K562 (cell line): ENCODE data around the gene VASH1. TPM values are rescaled to one million over a fixed set of nuclear protein-coding genes. Genes with fewer than 3 reads are reported as not detected.

Source experiments
- BRD9 ChIP-seq: fragments of 450-650 bp; IDR thresholded peaks from 2 replicates; pipeline ENCODE4 v1.6.1; 2018; ENCODE audit warnings: low read depth; ENCODE audit not compliant: partially characterized antibody
- CBX5 ChIP-seq: IDR thresholded peaks from 2 replicates; pipeline ENCODE4 v1.6.1; 2014; ENCODE audit warnings: low read depth, borderline replicate concordance
- DIDO1 ChIP-seq: fragments of 450-650 bp; IDR thresholded peaks from 2 replicates; pipeline ENCODE4 v1.6.1; 2016; ENCODE audit warnings: low read depth, missing biosample characterization, missing genetic modification characterization
- DPF2 ChIP-seq: fragments of 450-650 bp; IDR thresholded peaks from 2 replicates; pipeline ENCODE4 v1.6.1; 2016
- E2F3 ChIP-seq: fragments of 250-450 bp; sonication (Bioruptor Pico); IDR thresholded peaks from 2 replicates; pipeline ENCODE4 v1.4.0; 2020; ENCODE audit warnings: mild to moderate bottlenecking
- GATA2 ChIP-seq: sonication (generic); formaldehyde crosslinking; IDR thresholded peaks from 2 replicates; pipeline ENCODE4 v1.4.0; 2020; ENCODE audit warnings: mild to moderate bottlenecking, missing genetic modification reagents
- MBD2 ChIP-seq: sonication (generic); IDR thresholded peaks from 2 replicates; pipeline ENCODE4 v1.6.1; 2016; ENCODE audit warnings: low read depth, borderline replicate concordance
- MEF2D ChIP-seq: conservative IDR thresholded peaks from 2 replicates; pipeline ENCODE4 v1.6.1; 2016; ENCODE audit warnings: low read depth, missing genetic modification characterization, missing compliant biosample characterization
- MEIS2 ChIP-seq: fragments of 450-650 bp; IDR thresholded peaks from 2 replicates; pipeline ENCODE4 v1.6.1; 2014; ENCODE audit warnings: mild to moderate bottlenecking; ENCODE audit not compliant: partially characterized antibody
- NCOA4 ChIP-seq: fragments of 450-650 bp; IDR thresholded peaks from 2 replicates; pipeline ENCODE4 v1.6.1; 2018; ENCODE audit warnings: mild to moderate bottlenecking; ENCODE audit not compliant: partially characterized antibody
- RBM39 ChIP-seq: fragments of 200-400 bp; formaldehyde crosslinking; optimal IDR thresholded peaks from 2 replicates; pipeline ENCODE3; 2018; ENCODE audit warnings: low read depth, low read length
- RNF219 ChIP-seq: fragments of 250-450 bp; sonication (Bioruptor Pico); IDR thresholded peaks from 2 replicates; pipeline ENCODE4 v1.5.0; 2022; ENCODE audit warnings: mild to moderate bottlenecking
- WHSC1 ChIP-seq: IDR thresholded peaks from one replicate; pipeline ENCODE4 v1.6.1; 2012; ENCODE audit warnings: low read length, control low read depth, inconsistent platforms
- ZNF583 ChIP-seq: fragments of 250-450 bp; sonication (Bioruptor Pico); IDR thresholded peaks from 2 replicates; pipeline ENCODE4 v1.4.0; 2020
- ZNF609 ChIP-seq: sonication (generic); formaldehyde crosslinking; IDR thresholded peaks from 2 replicates; pipeline ENCODE4 v1.8.1; 2023; ENCODE audit warnings: missing genetic modification reagents, mild to moderate bottlenecking, borderline replicate concordance
- polyA plus RNA-seq, 8 experiments: library from polyadenylated mRNA; depleted of rRNA in 4 of 8; stranded (reverse) in 5 of 8; unstranded in 3 of 8; fragments of >200 nt; fragmentation: Nextera tagmentation in 2 of 8; fragmentation: Illumina TruSeq in 1 of 8; extraction: Ambion mirVana in 2 of 8; extraction: Trizol in 1 of 8; gene quantifications; 2 replicates each; pipeline versions ENCODE4 v1.2.1 to v1.2.3, GENCODE V29; 2011 to 2014; ENCODE audit warnings: inconsistent platforms in 1 of 8, missing spikeins in 1 of 8
- total RNA-seq, 7 experiments: library from RNA; depleted of rRNA in 6 of 7; stranded (reverse); fragments of >200 nt in 6 of 7; fragmentation: Illumina TruSeq in 2 of 7; extraction: Trizol in 2 of 7; gene quantifications; 2 replicates each; pipeline versions ENCODE4 v1.2.1 to v1.2.3, GENCODE V29; 2011 to 2021; ENCODE audit warnings: low replicate concordance in 1 of 7
- TF ChIP-seq, protein P1 (sequence below): fragments of 250-450 bp; sonication (Bioruptor Pico); IDR thresholded peaks from 2 replicates; pipeline ENCODE4 v1.5.0; 2020; ENCODE audit warnings: mild to moderate bottlenecking, borderline replicate concordance
- TF ChIP-seq, protein P2 (sequence below): fragments of 250-450 bp; sonication (Bioruptor Pico); IDR thresholded peaks from 2 replicates; pipeline ENCODE4 v1.5.0; 2021

VASH1 gene
- total and polyA plus RNA-seq, 9 of the 15 experiments (the other 6 are each of a cell fraction or from before 2014, with no cell fraction given), result 0.01 to 0.43 (median 0.13) TPM; not detected in 1

GRCh38 chr14:76812422-76813383, 51.4 kb downstream of the VASH1 start, which contains the start of gene ANGEL1 (continued):
- TF ChIP-seq NCOA4 (no peak), RBM39 (no peak), RNF219 (CRISPR knock-in tag) (no peak), DIDO1 (no peak), MEIS2 (no peak), MEF2D (tag) (no peak), WHSC1 (no peak), GATA2 (CRISPR knock-in tag) (no peak), ZNF583 (CRISPR knock-in tag) (no peak), MBD2 (peak; percentile 29; the same call in 1 of the 2 replicates), CBX5 (0 out of 2 replicates have a peak, but pooled peaks have one; percentile 38), DPF2 (no peak), ZNF609 (CRISPR knock-in tag) (no peak), BRD9 (no peak), E2F3 (CRISPR knock-in tag) (no peak)
- TF ChIP-seq, protein P1, sequence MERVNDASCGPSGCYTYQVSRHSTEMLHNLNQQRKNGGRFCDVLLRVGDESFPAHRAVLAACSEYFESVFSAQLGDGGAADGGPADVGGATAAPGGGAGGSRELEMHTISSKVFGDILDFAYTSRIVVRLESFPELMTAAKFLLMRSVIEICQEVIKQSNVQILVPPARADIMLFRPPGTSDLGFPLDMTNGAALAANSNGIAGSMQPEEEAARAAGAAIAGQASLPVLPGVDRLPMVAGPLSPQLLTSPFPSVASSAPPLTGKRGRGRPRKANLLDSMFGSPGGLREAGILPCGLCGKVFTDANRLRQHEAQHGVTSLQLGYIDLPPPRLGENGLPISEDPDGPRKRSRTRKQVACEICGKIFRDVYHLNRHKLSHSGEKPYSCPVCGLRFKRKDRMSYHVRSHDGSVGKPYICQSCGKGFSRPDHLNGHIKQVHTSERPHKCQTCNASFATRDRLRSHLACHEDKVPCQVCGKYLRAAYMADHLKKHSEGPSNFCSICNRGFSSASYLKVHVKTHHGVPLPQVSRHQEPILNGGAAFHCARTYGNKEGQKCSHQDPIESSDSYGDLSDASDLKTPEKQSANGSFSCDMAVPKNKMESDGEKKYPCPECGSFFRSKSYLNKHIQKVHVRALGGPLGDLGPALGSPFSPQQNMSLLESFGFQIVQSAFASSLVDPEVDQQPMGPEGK (CRISPR knock-in tag), result no peak
- TF ChIP-seq, protein P2, sequence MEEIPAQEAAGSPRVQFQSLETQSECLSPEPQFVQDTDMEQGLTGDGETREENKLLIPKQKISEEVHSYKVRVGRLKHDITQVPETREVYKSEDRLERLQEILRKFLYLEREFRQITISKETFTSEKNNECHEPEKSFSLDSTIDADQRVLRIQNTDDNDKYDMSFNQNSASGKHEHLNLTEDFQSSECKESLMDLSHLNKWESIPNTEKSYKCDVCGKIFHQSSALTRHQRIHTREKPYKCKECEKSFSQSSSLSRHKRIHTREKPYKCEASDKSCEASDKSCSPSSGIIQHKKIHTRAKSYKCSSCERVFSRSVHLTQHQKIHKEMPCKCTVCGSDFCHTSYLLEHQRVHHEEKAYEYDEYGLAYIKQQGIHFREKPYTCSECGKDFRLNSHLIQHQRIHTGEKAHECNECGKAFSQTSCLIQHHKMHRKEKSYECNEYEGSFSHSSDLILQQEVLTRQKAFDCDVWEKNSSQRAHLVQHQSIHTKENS, result no peak
